Lung (tissue), 12 donors: ENCODE results near the gene ITGA11. TPM values are rescaled to one million over a fixed set of nuclear protein-coding genes. Genes with fewer than 3 reads are reported as not detected.

Experiments used
- ATAC-seq: fragments of 200-7000 bp; cut with Tn5 transposase; one replicate; pipeline ENCODE4 v1.9.1; 2020; ENCODE audit warnings: moderate number of reproducible peaks; ENCODE audit not compliant: insufficient read depth, low FRiP score
- DNase-seq, 3 donors: peaks; one replicate each; pipeline ENCODE4 v3.0.0-alpha.2; 2013 to 2017
- H3K27ac ChIP-seq, 2 donors: one replicate each; pipeline ENCODE4 v1.5.1; 2013; ENCODE audit warnings: mild to moderate bottlenecking in 2 of 2, moderate library complexity in 2 of 2, control low read depth in 1 of 2, inconsistent platforms in 1 of 2, low read depth in 1 of 2, low read length in 1 of 2
- H3K27me3 ChIP-seq, 3 donors: one replicate each; pipeline ENCODE4 v1.5.1; 2013; ENCODE audit warnings: low read length in 2 of 3; ENCODE audit not compliant: control insufficient read depth in 3 of 3, insufficient read depth in 3 of 3
- H3K36me3 ChIP-seq, 4 donors: one replicate each; pipeline ENCODE4 v1.5.1; 2013; ENCODE audit warnings: low read length in 4 of 4, mild to moderate bottlenecking in 1 of 4, moderate library complexity in 1 of 4; ENCODE audit not compliant: control insufficient read depth in 4 of 4, insufficient read depth in 4 of 4
- H3K4me1 ChIP-seq, 5 donors: one replicate each; pipeline ENCODE4 v1.5.1; 2013; ENCODE audit warnings: low read length in 5 of 5, mild to moderate bottlenecking in 2 of 5, moderate library complexity in 1 of 5; ENCODE audit not compliant: control insufficient read depth in 5 of 5, insufficient read depth in 5 of 5
- H3K4me3 ChIP-seq: one replicate; pipeline ENCODE4 v1.5.1; 2013; ENCODE audit warnings: mild to moderate bottlenecking, control low read depth, moderate library complexity
- H3K9ac ChIP-seq, 2 donors: one replicate each; pipeline ENCODE4 v1.5.1; 2013; ENCODE audit warnings: low read length in 2 of 2, control low read depth in 1 of 2; ENCODE audit not compliant: insufficient read depth in 1 of 2
- H3K9me3 ChIP-seq, 4 donors: one replicate each; pipeline ENCODE4 v1.5.1; 2013; ENCODE audit warnings: low read length in 3 of 4, mild to moderate bottlenecking in 1 of 4, moderate library complexity in 1 of 4; ENCODE audit not compliant: control insufficient read depth in 4 of 4, insufficient read depth in 3 of 4
- CTCF ChIP-seq: IDR thresholded peaks from 2 replicates; pipeline ENCODE4 v1.5.1; 2012; ENCODE audit warnings: mild to moderate bottlenecking; ENCODE audit errors: control extremely low read depth, extremely low read depth
- WGBS, 2 donors: extraction: QIAGEN DNeasy Blood & Tissue Kit; methylation state at CpG; one replicate each; pipeline ENCODE4 v1.1.7; 2013; 5-methylcytosine and 5-hydroxymethylcytosine counted together
- polyA plus RNA-seq, 2 donors: library from polyadenylated mRNA; stranded (reverse); fragments of 200-250 nt; gene quantifications; one replicate each; pipeline ENCODE4 v1.2.1, GENCODE V29; 2013
- total RNA-seq, 2 donors: library from RNA; depleted of rRNA in 1 of 2; stranded (reverse); fragments of >200 nt in 1 of 2; gene quantifications; one replicate each; pipeline ENCODE4 v1.2.1, GENCODE V29; 2014 to 2021
- donor health status: control.
- donor health status: control.
- donor health status: Bipolar disorder and iron deficiency.
- donor health status: healthy.
- donor health status: DM: yes; HTN: yes; CAD: no.

The ITGA11 gene
- total and polyA plus RNA-seq, 4 donors: 0.35 to 1.8 (median 1.0) TPM

GRCh38 chr15:68262514-68263356 is 169.2 kb downstream of the ITGA11 start:
- DNase-seq: no peak
- Histone ChIP-seq H3K9ac (no peak overlapping the region), H3K9me3 (no peaks in the 10 kb centered on the region), H3K4me1 (no peaks in the 10 kb centered on the region), H3K36me3 (no peaks in the 10 kb centered on the region), H3K27ac (no peak overlapping the region), H3K4me3 (no peak overlapping the region), H3K27me3 (peaks cover 0 to 14% (median 10%) of the 10 kb centered on the region in 3 donors)
- ATAC-seq: no peak
- TF ChIP-seq CTCF: no peak
- 60 to 70% methylated on average over 5 of the region's 5 CpGs for WGBS, 2 donors

GRCh38 chr15:68261980-68262379 is 170.0 kb downstream of the ITGA11 start:
- Histone ChIP-seq H3K4me3 (no peak overlapping the region), H3K9me3 (no peaks in the 10 kb centered on the region), H3K4me1 (peaks cover 0 to 2% (median 0%) of the 10 kb centered on the region in 5 donors), H3K9ac (no peak overlapping the region), H3K27ac (no peak overlapping the region), H3K36me3 (no peaks in the 10 kb centered on the region), H3K27me3 (peaks cover 0 to 14% (median 10%) of the 10 kb centered on the region in 3 donors)
- DNase-seq (no peak), ATAC-seq (no peak)
- WGBS, 2 donors: 94 to 100% methylated on average over 3 of the region's 3 CpGs
- TF ChIP-seq CTCF: no peak

GRCh38 chr15:68261241-68261640 is 170.7 kb downstream of the ITGA11 start:
- ATAC-seq (no peak), DNase-seq (no peak)
- Histone ChIP-seq H3K27ac (no peak overlapping the region), H3K27me3 (peaks cover 0 to 13% (median 10%) of the 10 kb centered on the region in 3 donors), H3K4me1 (peaks cover 0 to 4% (median 2%) of the 10 kb centered on the region in 5 donors), H3K9ac (no peak overlapping the region), H3K36me3 (no peaks in the 10 kb centered on the region), H3K4me3 (no peak overlapping the region), H3K9me3 (no peaks in the 10 kb centered on the region)
- WGBS, 2 donors: 90 to 96% methylated on average over 3 of the region's 3 CpGs
- TF ChIP-seq CTCF: no peak
